ENCODE measurements around the gene SPAG9. TPM values are rescaled to one million over a fixed set of nuclear protein-coding genes. Genes with fewer than 3 reads are reported as not detected.

Gene SPAG9
- total and polyA plus RNA-seq, 7 donors = 21.6 to 79.9 (median 74.3) TPM

- peaks cover 0 to 30% (median 22%) of the 10 kb centered on the region in 4 donors for H3K4me1 ChIP-seq
- intact Hi-C loops (cut with DNase I) = loop anchor here (10.0 kb wide), 1 partner anchor 413 kb away; the partner anchor contains the start of gene SPATA20
- H3K27me3 ChIP-seq = no peaks in the 10 kb centered on the region
- H3K9me3 ChIP-seq = no peaks in the 10 kb centered on the region
- 85 to 88% methylated on average over 15 of the region's 15 CpGs for WGBS, 2 donors
- TF ChIP-seq EP300 (IDR thresholded peaks at IDR 0.05) (no peak), CTCF (IDR thresholded peaks at IDR 0.05) (no peak), POLR2AphosphoS5 (IDR thresholded peaks at IDR 0.05) (no peak), POLR2A (IDR thresholded peaks at IDR 0.05) (no peak)
- no peak for DNase-seq
- no peak overlapping the region for H3K4me3 ChIP-seq
- H3K27ac ChIP-seq = peak overlapping the region in 2 of 4 donors; percentile 2 to 14
- H3K36me3 ChIP-seq = peaks cover 0 to 18% (median 0%) of the 10 kb centered on the region in 4 donors
Observed at GRCh38 chr17:50957600-50958575, 162.8 kb downstream of the SPAG9 start.

GRCh38 chr17:50956750-50957523 lies 163.7 kb downstream of the SPAG9 start:
- Histone ChIP-seq H3K4me1 (peaks cover 0 to 30% (median 22%) of the 10 kb centered on the region in 4 donors), H3K27me3 (no peaks in the 10 kb centered on the region), H3K4me3 (no peak overlapping the region), H3K36me3 (peaks cover 0 to 12% (median 0%) of the 10 kb centered on the region in 4 donors), H3K27ac (peak overlapping the region; percentile 35 to 66 (median 61)), H3K9me3 (no peaks in the 10 kb centered on the region)
- 43 to 45% methylated on average over 13 of the region's 13 CpGs for WGBS, 2 donors
- peak; percentile 83 for DNase-seq
- TF ChIP-seq CTCF (IDR thresholded peaks at IDR 0.05) (peak; percentile 48 to 67 (median 62)), EP300 (IDR thresholded peaks at IDR 0.05) (no peak)
- intact Hi-C loops (cut with DNase I) = loop anchor here (10.0 kb wide), 1 partner anchor 412 kb away; the partner anchor contains the start of gene SPATA20

- DNase-seq = no peak
- peaks cover 0 to 30% (median 22%) of the 10 kb centered on the region in 4 donors for H3K4me1 ChIP-seq
- no peak overlapping the region for H3K4me3 ChIP-seq
- no peaks in the 10 kb centered on the region for H3K27me3 ChIP-seq
- H3K36me3 ChIP-seq = peaks cover 0 to 12% (median 0%) of the 10 kb centered on the region in 4 donors
- TF ChIP-seq EP300 (IDR thresholded peaks at IDR 0.05) = no peak
- TF ChIP-seq POLR2A (IDR thresholded peaks at IDR 0.05) = no peak
- no peaks in the 10 kb centered on the region for H3K9me3 ChIP-seq
- peak overlapping the region; percentile 35 to 66 (median 61) for H3K27ac ChIP-seq
- 77 to 92% methylated on average over 4 of the region's 4 CpGs for WGBS, 2 donors
- intact Hi-C loops (cut with DNase I) = loop anchor here (10.0 kb wide), 1 partner anchor 412 kb away; the partner anchor contains the start of gene SPATA20
Observed at GRCh38 chr17:50956409-50956749, 164.3 kb downstream of the SPAG9 start.

GRCh38 chr17:50955667-50956120 lies 165.0 kb downstream of the SPAG9 start:
- Histone ChIP-seq H3K27ac (peak overlapping the region; percentile 33 to 66 (median 61)), H3K27me3 (no peaks in the 10 kb centered on the region), H3K4me3 (no peak overlapping the region), H3K36me3 (peaks cover 0 to 12% (median 0%) of the 10 kb centered on the region in 4 donors), H3K9me3 (no peaks in the 10 kb centered on the region), H3K4me1 (peaks cover 0 to 35% (median 27%) of the 10 kb centered on the region in 4 donors)
- DNase-seq = no peak
- WGBS, 2 donors = 59 to 77% methylated on average over 8 of the region's 8 CpGs
- intact Hi-C loops (cut with DNase I) = loop anchor here (10.0 kb wide), 1 partner anchor 411 kb away; the partner anchor contains the start of gene SPATA20
- TF ChIP-seq POLR2A (IDR thresholded peaks at IDR 0.05) = no peak
- TF ChIP-seq POLR2AphosphoS5 (IDR thresholded peaks at IDR 0.05) = peak in 1 of 4 donors; percentile 18

GRCh38 chr17:50955160-50955559 lies 165.5 kb downstream of the SPAG9 start:
- Histone ChIP-seq H3K4me1 (peaks cover 0 to 40% (median 32%) of the 10 kb centered on the region in 4 donors), H3K4me3 (no peak overlapping the region), H3K27ac (peak overlapping the region; percentile 33 to 66 (median 61)), H3K36me3 (peaks cover 0 to 10% (median 0%) of the 10 kb centered on the region in 4 donors), H3K27me3 (no peaks in the 10 kb centered on the region), H3K9me3 (no peaks in the 10 kb centered on the region)
- TF ChIP-seq EP300 (IDR thresholded peaks at IDR 0.05) (no peak), CTCF (IDR thresholded peaks at IDR 0.05) (no peak), POLR2AphosphoS5 (IDR thresholded peaks at IDR 0.05) (no peak), POLR2A (IDR thresholded peaks at IDR 0.05) (no peak)
- intact Hi-C loops (cut with DNase I) = loop anchor here (10.0 kb wide), 1 partner anchor 410 kb away; the partner anchor contains the start of gene SPATA20
- WGBS, 2 donors = 95 to 96% methylated on average over 8 of the region's 8 CpGs
- no peak for DNase-seq

Data from sigmoid colon (tissue), 7 donors.